Measurements from ENCODE around the gene BMP8B. TPM values are rescaled to one million over a fixed set of nuclear protein-coding genes. Genes with fewer than 3 reads are reported as not detected.
A peak's percentile ranks its signal among the peaks of the same experiment; 100 is the strongest.

Gene BMP8B
- total and polyA plus RNA-seq, 2 of the 8 experiments (the other 6 are each of a cell fraction or from before 2014, with no cell fraction given) = 0.37 to 0.50 TPM

DNA sequence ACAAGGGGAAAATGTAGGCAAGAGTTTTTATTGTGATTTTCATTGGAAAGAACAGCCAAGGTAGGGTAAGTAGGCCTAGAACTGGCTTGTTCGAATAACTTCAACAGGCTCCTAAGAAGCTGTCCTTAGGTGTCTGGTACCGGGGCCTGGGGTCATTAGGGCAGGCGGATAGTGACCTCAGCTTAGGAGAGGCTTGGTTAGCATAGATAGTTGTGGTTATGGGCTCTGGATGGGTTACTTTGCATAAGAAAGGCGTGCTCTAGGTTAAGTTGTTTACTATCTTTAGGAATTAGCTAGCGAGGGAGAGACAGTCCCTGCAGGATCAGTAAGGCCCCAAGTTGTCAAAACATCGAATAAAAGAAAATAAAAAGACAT is 76.7 kb downstream of the BMP8B start (continued):
- TF ChIP-seq, protein P1, sequence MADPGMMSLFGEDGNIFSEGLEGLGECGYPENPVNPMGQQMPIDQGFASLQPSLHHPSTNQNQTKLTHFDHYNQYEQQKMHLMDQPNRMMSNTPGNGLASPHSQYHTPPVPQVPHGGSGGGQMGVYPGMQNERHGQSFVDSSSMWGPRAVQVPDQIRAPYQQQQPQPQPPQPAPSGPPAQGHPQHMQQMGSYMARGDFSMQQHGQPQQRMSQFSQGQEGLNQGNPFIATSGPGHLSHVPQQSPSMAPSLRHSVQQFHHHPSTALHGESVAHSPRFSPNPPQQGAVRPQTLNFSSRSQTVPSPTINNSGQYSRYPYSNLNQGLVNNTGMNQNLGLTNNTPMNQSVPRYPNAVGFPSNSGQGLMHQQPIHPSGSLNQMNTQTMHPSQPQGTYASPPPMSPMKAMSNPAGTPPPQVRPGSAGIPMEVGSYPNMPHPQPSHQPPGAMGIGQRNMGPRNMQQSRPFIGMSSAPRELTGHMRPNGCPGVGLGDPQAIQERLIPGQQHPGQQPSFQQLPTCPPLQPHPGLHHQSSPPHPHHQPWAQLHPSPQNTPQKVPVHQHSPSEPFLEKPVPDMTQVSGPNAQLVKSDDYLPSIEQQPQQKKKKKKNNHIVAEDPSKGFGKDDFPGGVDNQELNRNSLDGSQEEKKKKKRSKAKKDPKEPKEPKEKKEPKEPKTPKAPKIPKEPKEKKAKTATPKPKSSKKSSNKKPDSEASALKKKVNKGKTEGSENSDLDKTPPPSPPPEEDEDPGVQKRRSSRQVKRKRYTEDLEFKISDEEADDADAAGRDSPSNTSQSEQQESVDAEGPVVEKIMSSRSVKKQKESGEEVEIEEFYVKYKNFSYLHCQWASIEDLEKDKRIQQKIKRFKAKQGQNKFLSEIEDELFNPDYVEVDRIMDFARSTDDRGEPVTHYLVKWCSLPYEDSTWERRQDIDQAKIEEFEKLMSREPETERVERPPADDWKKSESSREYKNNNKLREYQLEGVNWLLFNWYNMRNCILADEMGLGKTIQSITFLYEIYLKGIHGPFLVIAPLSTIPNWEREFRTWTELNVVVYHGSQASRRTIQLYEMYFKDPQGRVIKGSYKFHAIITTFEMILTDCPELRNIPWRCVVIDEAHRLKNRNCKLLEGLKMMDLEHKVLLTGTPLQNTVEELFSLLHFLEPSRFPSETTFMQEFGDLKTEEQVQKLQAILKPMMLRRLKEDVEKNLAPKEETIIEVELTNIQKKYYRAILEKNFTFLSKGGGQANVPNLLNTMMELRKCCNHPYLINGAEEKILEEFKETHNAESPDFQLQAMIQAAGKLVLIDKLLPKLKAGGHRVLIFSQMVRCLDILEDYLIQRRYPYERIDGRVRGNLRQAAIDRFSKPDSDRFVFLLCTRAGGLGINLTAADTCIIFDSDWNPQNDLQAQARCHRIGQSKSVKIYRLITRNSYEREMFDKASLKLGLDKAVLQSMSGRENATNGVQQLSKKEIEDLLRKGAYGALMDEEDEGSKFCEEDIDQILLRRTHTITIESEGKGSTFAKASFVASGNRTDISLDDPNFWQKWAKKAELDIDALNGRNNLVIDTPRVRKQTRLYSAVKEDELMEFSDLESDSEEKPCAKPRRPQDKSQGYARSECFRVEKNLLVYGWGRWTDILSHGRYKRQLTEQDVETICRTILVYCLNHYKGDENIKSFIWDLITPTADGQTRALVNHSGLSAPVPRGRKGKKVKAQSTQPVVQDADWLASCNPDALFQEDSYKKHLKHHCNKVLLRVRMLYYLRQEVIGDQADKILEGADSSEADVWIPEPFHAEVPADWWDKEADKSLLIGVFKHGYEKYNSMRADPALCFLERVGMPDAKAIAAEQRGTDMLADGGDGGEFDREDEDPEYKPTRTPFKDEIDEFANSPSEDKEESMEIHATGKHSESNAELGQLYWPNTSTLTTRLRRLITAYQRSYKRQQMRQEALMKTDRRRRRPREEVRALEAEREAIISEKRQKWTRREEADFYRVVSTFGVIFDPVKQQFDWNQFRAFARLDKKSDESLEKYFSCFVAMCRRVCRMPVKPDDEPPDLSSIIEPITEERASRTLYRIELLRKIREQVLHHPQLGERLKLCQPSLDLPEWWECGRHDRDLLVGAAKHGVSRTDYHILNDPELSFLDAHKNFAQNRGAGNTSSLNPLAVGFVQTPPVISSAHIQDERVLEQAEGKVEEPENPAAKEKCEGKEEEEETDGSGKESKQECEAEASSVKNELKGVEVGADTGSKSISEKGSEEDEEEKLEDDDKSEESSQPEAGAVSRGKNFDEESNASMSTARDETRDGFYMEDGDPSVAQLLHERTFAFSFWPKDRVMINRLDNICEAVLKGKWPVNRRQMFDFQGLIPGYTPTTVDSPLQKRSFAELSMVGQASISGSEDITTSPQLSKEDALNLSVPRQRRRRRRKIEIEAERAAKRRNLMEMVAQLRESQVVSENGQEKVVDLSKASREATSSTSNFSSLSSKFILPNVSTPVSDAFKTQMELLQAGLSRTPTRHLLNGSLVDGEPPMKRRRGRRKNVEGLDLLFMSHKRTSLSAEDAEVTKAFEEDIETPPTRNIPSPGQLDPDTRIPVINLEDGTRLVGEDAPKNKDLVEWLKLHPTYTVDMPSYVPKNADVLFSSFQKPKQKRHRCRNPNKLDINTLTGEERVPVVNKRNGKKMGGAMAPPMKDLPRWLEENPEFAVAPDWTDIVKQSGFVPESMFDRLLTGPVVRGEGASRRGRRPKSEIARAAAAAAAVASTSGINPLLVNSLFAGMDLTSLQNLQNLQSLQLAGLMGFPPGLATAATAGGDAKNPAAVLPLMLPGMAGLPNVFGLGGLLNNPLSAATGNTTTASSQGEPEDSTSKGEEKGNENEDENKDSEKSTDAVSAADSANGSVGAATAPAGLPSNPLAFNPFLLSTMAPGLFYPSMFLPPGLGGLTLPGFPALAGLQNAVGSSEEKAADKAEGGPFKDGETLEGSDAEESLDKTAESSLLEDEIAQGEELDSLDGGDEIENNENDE (IDR thresholded peaks at IDR 0.05; ENCODE audit: insufficient replicate concordance, low read length) = peak; percentile 23
- TF ChIP-seq EGR1 (IDR thresholded peaks at IDR 0.05; ENCODE audit: borderline replicate concordance, low read depth, low read length) (peak; percentile 83), JUN (IDR thresholded peaks at IDR 0.05; ENCODE audit: low read depth, low read length) (0 out of 2 replicates have a peak, but pooled peaks have one; percentile 41), POU5F1 (IDR thresholded peaks at IDR 0.05; ENCODE audit: low read depth, low read length) (peak; percentile 94), SP4 (IDR thresholded peaks at IDR 0.05; ENCODE audit: low read length) (peak; percentile 66; the same call in 1 of the 2 replicates), HDAC2 (IDR thresholded peaks at IDR 0.05; ENCODE audit: borderline replicate concordance in 1 of 2, low read depth in 2 of 2, low read length in 2 of 2) (0 out of 4 replicates have a peak, but pooled peaks of 1 of the 2 experiments have one; percentile 63), RXRA (IDR thresholded peaks at IDR 0.05; ENCODE audit: insufficient read depth, low read depth, low read length) (peak; percentile 98), HDAC6 (IDR thresholded peaks at IDR 0.05; ENCODE audit: low read depth, low read length) (peak; percentile 91)
- TF ChIP-seq, protein P2, sequence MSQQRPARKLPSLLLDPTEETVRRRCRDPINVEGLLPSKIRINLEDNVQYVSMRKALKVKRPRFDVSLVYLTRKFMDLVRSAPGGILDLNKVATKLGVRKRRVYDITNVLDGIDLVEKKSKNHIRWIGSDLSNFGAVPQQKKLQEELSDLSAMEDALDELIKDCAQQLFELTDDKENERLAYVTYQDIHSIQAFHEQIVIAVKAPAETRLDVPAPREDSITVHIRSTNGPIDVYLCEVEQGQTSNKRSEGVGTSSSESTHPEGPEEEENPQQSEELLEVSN (IDR thresholded peaks at IDR 0.05) = no peak
